ENCODE results near the gene DNAJB12.
"Not testable (repeated sequence)": the region's sequence is repeated elsewhere in the genome, so short reads cannot be mapped to it uniquely, and the experiment has no call there.

Gene DNAJB12

DNA sequence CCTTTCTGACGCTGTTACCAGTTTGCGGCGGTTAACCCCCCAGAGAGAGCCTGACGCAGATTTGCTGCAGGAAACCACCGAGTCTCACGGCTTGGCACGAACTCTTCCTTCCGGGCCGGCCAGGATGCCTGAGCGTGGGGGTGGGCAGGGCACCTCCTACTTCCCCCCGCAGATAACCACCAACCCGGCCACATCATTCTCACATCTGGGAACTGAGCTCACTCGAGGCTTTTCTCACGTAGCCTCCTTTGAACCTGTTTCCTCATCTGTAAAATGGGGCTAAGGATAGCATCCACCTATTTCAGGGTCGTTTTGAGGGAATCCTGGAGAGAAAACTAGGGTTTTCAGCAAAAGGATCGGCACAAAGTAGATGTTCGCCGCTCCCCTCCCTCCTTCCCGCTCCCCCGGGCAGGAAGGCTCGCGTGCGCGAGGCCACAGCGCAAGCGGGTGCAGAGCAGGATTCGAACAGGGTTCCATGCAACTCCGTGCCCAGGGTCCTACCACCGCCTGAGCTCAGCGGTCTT, 57.4 kb downstream of the DNAJB12 start:
- DNase-seq (ENCODE audit: low read depth in 1 of 2, low spot score in 1 of 2), result peak; percentile 82 to 89

DNA sequence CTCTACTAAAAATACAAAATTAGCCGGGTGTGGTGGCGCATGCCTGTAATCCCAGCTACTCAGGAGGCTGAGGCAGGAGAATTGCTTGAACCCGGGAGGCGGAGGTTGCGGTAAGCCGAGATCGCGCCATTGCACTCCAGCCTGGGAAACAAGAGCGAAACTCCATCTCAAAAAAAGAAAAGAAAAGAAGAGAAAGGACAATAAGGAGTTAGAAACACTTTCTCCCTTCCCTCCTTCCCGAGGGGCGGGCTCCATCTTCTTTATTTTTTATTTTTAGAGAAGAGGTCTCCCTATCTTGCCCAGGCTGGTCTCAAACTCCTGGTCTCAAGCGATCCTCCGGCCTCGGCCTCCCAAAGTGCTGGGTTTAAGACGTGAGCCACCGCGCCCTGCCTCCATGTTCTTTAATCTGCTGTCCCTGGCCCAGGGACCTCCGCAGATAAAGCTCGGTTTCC, 57.9 kb downstream of the DNAJB12 start:
- not testable (repeated sequence) for DNase-seq (ENCODE audit: low read depth in 1 of 2, low spot score in 1 of 2)

DNA sequence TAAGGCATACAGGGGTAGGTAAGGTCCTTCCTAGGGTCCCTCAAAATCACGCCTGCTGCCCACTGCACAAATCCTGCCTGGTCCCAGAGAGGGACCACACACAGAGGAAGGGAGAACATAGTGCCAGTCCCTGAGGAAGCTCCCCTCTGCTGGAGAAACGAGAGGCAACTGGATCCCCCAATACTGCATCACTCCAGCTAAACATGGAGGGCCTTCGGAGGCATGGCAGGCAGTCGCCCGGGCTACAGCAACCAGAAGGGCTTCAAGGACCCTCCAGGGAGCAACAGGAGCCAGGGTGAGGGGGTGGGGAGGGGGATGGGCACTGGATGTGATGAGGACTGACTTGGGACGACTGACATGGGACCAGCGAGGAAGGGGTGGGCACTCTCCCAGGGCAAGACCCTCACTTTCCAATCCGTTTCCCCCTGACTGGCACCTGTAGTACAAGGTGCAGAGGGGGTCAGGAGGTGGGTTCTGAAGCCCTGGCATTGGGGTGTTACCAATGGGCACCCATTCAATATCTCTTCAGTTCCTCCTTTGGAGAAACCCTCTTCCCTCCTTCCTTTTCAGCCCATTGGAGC, 59.3 kb downstream of the DNAJB12 start:
- DNase-seq (ENCODE audit: low read depth in 1 of 2, low spot score in 1 of 2), result no peak

DNA sequence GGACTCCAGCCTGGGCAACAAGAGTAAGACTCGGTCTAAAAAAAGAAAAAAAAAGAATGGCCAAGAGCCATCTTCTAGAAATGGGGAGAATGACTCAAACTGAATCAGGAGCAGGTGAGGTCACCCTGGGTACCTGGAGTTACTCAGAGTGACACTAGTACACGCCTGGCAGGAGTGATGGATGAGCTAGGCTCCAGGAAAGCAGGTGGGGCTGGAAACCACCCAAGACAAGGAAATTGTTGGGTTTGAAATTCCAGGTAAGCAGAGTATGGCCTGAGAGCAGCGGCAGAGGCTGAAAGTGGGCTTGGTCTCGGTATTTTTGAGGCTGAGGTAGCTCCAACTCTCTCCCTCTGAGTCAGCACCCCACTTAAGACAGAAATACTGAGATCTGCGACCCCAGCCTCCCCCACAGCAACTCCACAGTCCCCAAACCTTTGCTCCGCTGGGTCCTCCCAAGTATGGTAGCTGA, 62.5 kb downstream of the DNAJB12 start:
- no peak for DNase-seq (ENCODE audit: low read depth in 1 of 2, low spot score in 1 of 2)

DNA sequence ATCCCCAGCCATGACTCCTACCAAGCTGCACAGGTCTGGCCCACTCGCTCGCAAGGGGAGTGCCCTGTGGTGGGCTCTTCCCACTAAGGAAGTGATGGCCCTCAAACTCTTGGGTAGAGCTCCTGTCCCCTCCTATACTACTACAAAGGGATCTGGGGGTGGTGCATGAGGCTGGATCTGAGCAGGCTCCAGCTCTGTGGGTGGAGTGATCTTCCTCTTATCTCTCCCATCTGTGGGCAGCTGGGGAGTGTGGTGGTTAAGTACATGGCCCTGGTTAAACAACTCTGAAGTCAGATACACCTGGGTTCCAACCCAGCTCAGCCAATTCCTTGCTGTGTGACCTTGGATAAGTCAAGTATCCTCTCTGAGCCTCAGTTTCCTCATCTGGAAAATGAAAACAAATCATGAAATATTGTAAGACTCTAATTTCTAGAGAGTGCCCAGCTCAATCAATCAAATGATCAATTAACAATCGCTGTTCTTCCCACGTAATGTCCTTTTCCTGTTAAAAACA, 63.6 kb downstream of the DNAJB12 start:
- DNase-seq (ENCODE audit: low read depth in 1 of 2, low spot score in 1 of 2), result no peak

DNA sequence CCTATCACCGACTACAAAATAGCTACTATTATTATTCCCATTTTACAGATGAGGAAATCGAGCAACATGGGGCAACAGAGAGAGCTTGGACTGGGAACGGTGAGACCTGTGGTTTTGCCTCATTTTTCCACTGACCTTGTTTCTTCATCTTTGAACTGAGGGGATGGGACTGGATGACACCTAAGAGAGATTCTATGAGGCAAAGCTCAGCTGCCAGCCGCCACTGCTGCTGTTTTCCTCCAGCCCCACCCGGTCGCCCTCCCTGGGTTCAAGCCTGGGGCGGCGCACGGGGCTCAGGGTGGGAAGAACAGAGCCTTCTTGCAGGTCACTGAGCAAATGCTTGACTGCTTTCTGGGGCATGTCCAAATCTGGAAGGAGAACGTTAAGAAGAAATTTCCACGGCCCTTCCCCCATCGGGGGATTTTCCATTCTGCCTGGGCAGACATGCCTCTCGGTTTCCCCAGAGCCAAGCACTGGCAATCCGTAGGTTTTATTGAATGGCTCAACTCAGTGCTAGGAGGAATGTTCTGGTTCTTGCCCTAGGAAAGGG, 68.7 kb downstream of the DNAJB12 start:
- DNase-seq (ENCODE audit: low read depth in 1 of 2, low spot score in 1 of 2), result no peak

DNA sequence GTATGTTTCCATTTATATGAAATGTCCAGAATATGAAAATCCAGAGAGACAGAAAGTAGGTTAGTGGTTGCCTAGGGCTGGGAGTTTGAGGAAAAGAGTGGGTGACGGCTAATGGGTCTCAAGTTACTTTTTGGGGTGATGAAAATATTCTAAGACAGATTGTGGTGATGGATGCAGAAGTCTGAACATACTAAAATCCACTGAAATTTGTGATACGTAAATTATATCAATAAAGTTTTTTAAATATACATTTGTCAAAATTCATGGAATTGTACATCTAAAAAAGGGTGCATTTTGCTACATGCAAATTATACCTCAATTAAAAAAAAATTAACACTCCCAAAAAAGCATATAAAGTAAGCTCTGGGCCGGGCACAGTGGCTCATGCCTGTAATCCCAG, 71.6 kb downstream of the DNAJB12 start:
- DNase-seq (ENCODE audit: low read depth in 1 of 2, low spot score in 1 of 2), result no peak
